ENCODE measurements around the gene UBL4B.

The UBL4B gene

GRCh38 chr1:110118636-110119396, 6.6 kb downstream of the UBL4B start:
- DNase-seq: no peak

- DNase-seq: peak; percentile 30
Measured at GRCh38 chr1:110119843-110120242, 7.6 kb downstream of the UBL4B start.

DNA sequence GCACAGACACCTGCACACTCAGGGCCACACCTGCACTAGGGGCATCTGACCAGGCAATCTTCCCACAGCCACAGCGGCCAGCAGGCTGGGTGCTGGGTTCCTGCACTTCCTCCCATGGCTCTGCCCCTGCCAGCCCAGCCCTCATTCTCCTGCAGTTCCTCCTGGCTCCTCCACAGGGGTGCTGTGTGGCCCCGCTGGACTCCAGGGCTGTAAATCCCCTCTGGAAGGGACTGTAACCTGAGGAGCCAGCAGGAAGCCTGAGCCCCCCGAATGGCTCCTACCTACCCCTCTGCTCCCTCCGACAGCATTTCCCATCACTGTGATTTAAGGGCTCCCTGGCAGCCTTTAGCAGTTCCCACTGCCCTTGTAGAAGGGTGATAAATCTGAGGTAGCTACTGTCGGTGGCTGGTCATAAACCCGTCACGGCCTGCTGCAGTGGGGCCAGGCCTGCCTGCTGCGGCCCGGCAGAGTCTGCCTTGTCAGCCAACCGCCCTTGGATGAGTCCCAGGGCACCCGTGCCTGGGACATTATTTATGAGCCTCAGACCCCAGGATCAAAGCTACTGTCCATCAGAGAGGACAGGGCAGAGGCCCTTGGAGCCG, 8.8 kb downstream of the UBL4B start:
- DNase-seq: no peak

DNA sequence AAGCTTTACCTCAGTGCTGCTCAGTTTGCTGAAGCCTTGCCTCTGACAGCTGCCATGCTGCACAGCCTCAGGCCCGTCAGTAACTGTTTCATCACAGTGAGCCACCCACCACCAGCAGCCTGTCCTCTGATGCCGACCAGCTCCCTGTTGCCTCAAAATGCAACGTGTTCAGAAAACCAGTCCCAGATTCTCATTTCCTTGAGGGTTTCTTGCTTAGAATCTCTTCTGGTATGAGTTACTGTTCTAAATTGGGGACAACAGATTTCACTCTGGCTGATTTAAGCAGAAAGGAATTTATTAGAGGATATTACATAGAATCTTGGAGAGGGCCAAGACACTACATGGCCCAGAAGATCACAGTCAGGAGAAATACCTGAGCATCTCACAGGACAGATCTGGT, 11.0 kb downstream of the UBL4B start:
- no peak for DNase-seq

- DNase-seq: no peak
Measured at GRCh38 chr1:110125810-110126209, 13.6 kb downstream of the UBL4B start.

GRCh38 chr1:110130113-110130591, 17.9 kb downstream of the UBL4B start:
- peak; percentile 35 for DNase-seq

- DNase-seq: no peak
Measured at GRCh38 chr1:110130989-110131388, 18.7 kb downstream of the UBL4B start.

- DNase-seq: no peak
Measured at GRCh38 chr1:110132682-110133081, 20.4 kb downstream of the UBL4B start.

GRCh38 chr1:110133436-110133835, 21.2 kb downstream of the UBL4B start:
- no peak for DNase-seq

DNA sequence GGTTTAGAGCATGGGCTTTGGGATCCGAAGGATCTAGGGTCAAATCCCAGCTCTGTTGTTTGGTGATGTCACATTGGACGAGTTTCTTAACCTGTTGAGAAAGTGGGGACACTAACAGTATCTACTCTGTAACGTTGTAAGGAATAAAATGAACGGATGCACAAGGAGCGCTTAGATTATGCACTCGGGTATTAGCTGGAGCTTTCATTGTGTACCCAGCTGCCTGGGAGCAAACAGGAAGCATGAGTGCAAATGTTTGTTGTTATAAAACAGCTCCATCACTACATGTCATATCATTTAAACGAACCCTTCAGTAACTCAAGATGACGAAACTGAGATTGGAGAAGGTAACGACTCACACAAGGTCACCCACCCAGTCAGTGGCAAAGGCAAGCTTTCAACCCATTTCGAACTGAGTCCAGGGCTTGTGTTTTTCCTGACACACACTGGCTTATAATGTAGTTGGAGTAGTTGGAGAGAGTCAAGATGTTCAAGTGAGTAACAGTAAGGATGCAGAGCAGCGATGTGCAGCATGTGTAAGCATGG, 21.9 kb downstream of the UBL4B start:
- no peak for DNase-seq

DNA sequence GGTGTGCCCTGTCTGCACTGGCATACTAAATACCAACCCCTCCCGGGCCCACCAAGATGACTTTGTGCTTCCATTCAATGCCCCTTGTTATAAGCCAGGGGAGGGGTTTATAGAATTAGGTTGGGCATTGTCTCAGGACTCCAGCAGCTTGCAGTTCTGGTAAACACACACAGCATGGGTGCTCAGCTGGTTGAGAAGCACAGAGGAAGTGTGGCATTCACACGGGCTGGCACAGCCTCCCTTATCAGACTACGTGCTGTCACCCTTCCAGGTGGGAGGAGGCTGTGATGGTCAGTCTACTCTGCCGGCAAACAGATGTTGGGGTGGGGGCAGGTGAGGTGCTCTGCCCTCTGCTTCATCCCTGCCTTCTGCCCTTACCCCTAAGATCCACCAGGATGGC, 23.0 kb downstream of the UBL4B start:
- DNase-seq: no peak

GRCh38 chr1:110135666-110136065, 23.4 kb downstream of the UBL4B start:
- no peak for DNase-seq

DNA sequence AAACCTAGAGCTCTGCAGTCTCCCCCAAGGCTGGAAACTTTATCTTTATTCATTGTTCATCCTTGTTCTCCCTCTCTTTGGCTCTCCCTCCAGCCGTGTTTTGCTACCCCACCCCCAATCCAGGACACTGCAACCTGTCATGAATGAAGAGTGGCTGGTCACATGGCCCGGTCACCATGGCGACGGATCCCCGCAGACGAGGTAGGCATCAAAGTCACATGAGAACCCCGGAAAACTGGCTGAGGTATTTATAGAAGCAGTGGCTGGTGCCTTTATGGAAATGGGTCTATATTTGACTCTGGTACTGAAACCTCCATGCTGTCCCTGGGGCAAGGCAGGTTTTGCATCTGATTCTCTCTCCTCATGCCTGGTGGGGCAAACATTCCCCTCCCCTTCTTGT, 24.7 kb downstream of the UBL4B start:
- DNase-seq: no peak

DNA sequence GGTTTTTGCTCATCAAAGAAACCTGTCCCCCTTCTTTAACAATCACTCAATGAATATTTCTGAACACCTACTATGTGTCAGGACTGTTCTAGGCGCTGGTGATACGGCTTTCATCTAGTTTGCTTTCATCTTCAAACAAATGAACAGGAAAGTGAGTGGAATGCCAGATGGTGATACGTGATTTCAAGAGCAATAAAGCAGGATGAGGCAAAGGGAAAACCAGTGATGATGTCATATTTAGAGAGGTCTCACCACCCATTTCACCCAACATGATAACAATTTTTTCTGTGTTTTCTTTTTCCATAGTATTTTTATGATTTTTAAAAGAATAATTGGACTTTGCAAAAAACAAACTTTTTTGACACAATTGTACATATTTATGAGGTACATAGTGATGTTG, 26.7 kb downstream of the UBL4B start:
- DNase-seq: no peak

- DNase-seq: no peak
Measured at GRCh38 chr1:110144366-110144765, 32.1 kb downstream of the UBL4B start.

- no peak for DNase-seq
Measured at GRCh38 chr1:110148961-110149360, 36.7 kb downstream of the UBL4B start.

DNA sequence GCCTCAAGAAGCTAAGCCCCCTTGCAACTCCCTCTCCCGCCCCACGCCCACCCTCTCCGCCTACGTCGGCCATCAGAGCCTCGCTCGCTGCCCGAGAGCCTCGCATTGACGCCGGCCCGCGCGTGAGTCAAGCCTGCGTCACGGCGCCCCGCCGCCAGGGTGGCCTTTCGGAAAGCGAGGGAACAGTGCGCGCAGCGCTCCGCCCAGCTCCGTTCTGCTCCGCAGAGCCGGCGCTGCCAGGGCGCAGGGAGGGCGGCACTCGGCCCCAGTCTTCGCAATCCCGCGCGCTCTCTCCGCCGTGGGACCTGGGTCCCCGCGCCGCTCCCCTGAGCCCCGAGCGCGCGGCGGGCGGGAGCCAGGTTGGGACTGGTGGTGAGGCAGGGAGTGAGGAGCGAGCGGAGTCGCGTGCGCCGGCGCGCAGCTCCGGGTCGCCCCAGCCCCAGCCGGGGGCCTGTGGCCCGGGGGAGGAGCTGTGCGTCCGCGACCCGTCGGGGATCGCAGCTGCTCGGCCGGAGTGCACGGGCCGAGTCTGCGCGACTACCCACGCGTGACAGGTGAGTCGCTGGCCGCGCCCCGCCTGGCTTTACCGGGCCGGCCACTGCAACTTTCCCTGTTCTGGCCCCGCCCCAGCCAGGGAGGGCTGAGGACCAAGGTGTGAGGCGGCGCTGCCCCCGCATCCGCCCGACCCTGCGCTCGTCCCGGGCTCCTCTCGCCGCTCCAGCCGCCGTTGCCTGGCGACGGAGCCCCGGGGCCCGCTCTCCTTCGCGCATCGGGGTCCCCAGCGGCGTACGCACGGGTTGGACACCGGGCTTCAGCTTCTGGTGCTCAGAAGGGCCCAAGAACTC, 38.3 kb downstream of the UBL4B start, which contains the start of gene SLC6A17:
Gene SLC6A17 (plus strand): TSS at position 165 of the 845 bp plus-strand sequence. CDS start 16,436 bp downstream, outside the sequence.
- DNase-seq: no peak

DNA sequence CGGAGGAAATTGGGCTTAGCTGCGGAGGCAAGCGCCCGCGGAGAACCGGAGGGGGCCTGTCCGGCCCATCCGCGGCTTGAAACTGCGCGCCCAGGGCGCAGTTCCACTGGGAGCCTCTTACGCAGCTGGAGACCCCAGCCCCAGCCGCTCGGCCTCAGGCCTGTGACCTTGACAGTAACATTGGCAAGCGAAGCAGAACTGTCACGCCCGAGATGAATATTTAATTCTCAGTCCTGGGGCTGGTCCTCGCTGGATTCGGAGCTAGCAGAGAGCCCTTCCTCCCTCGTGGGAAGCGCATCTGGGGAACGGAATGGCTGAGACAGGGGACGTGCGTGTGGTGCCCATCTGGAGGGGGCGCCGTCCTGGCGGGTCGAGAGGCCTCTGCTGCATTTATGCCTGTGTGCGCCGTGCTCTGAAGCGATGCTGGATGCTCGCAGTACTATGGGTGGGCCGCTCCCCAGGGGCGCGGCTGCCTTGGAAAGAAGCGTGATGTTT, 39.0 kb downstream of the UBL4B start:
- no peak for DNase-seq

DNA sequence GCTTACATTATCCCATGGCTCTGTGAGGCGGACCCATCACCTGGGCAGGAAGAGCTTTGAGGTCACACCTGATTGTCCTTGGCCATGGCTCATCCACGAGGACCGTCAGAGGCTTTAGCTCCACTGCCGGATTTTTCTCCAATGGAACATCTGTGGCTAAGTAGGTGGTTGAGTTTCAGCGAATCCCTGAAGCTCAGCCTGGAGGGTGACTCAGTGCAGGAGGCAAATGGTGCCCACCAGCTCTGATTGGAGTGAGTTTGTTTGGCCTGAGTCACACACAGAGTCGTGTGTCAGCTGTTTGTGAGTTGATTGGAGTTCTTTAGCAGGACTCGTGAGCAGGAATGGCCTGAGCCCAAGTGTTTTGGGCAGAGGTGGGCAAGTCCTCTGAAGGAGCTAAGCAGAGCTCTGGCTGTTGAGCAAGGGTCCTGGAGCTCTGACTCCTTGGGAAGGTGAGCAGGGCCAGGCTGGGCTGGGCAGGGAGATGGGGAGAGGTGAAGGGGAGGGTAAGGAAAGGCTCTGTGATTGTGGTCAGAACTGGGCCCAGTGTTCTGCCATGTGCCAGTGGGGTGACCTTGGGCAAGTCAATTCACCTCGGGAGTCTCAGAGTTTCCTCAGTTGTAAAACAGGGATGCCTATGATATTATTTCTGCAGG, 40.0 kb downstream of the UBL4B start:
- DNase-seq: no peak

- DNase-seq: no peak
Measured at GRCh38 chr1:110153407-110153950, 41.2 kb downstream of the UBL4B start.

DNA sequence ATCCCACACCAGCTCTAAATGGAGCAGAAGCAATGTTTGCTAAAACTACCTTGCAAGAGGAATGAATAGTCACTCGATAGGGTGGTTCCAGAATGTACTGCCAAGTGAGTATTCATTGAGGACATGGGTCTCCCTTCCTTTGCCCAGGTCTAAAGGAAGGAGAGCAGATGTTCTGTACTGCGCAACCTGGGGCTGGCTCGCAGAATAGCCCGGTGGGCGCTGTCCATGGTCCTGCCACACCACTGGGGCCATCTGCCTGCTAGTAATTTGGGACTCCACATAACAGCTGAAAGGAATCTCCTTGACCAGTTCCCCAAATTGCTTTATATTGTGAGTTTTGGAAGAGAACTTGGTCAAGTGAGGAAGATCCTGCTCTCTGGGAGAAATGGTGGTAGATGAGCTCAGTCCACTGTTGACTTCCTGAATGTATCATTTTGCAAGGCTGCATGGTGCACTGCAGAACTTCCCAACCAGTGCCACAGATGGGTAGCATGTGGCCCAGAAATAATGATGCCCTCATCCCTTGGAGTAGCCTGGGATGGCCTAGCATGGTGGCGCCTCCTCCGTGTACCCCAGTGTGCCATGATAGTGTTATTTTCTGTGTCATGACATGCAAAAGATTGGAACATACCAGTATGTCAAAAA, 43.8 kb downstream of the UBL4B start:
- peak; percentile 84 for DNase-seq

- DNase-seq: no peak
Measured at GRCh38 chr1:110158261-110158660, 46.0 kb downstream of the UBL4B start.
